Amniotic stem cell (primary cell): ENCODE data around the gene AGBL1.

Experiments
- DNase-seq: peaks from one replicate; lab custom pipeline; 2025; lab: John Stamatoyannopoulos, UW

AGBL1 gene

GRCh38 chr15:86714241-86714640, 634.6 kb downstream of the AGBL1 start:
- no peak for DNase-seq

- DNase-seq = no peak
Observed at GRCh38 chr15:86725628-86726027, 646.0 kb downstream of the AGBL1 start.

GRCh38 chr15:86735247-86736040, 655.8 kb downstream of the AGBL1 start:
- no peak for DNase-seq

- no peak for DNase-seq
Observed at GRCh38 chr15:86741917-86742316, 662.2 kb downstream of the AGBL1 start.

- DNase-seq = no peak
Observed at GRCh38 chr15:86743283-86743903, 663.7 kb downstream of the AGBL1 start.

- no peak for DNase-seq
Observed at GRCh38 chr15:86744198-86744780, 664.6 kb downstream of the AGBL1 start.

GRCh38 chr15:86751116-86751515, 671.4 kb downstream of the AGBL1 start:
- DNase-seq = no peak

GRCh38 chr15:86754846-86755245, 675.2 kb downstream of the AGBL1 start:
- DNase-seq = no peak

GRCh38 chr15:86756688-86757087, 677.0 kb downstream of the AGBL1 start:
- DNase-seq = no peak

GRCh38 chr15:86759800-86760523, 680.3 kb downstream of the AGBL1 start:
- no peak for DNase-seq

GRCh38 chr15:86762874-86763273, 683.2 kb downstream of the AGBL1 start:
- no peak for DNase-seq

- no peak for DNase-seq
Observed at GRCh38 chr15:86764021-86764420, 684.4 kb downstream of the AGBL1 start.

- no peak for DNase-seq
Observed at GRCh38 chr15:86765281-86765680, 685.6 kb downstream of the AGBL1 start.

GRCh38 chr15:86772369-86773059, 692.8 kb downstream of the AGBL1 start:
- no peak for DNase-seq

- no peak for DNase-seq
Observed at GRCh38 chr15:86773736-86774135, 694.1 kb downstream of the AGBL1 start.

- no peak for DNase-seq
Observed at GRCh38 chr15:86776145-86776544, 696.5 kb downstream of the AGBL1 start.

- no peak for DNase-seq
Observed at GRCh38 chr15:86796521-86796920, 716.9 kb downstream of the AGBL1 start.

- DNase-seq = no peak
Observed at GRCh38 chr15:86797135-86797534, 717.5 kb downstream of the AGBL1 start.

GRCh38 chr15:86799226-86799625, 719.6 kb downstream of the AGBL1 start:
- DNase-seq = no peak

- DNase-seq = no peak
Observed at GRCh38 chr15:86802244-86802643, 722.6 kb downstream of the AGBL1 start.

- no peak for DNase-seq
Observed at GRCh38 chr15:86804406-86804805, 724.7 kb downstream of the AGBL1 start.

- no peak for DNase-seq
Observed at GRCh38 chr15:86810329-86810728, 730.7 kb downstream of the AGBL1 start.
